ENCODE measurements around the gene OR13A1.

- TF ChIP-seq EZH2 (IDR thresholded peaks at IDR 0.05) (no peak), EZH2phosphoT487 (IDR thresholded peaks at IDR 0.05) (no peak)
- TF ChIP-seq, protein P1, sequence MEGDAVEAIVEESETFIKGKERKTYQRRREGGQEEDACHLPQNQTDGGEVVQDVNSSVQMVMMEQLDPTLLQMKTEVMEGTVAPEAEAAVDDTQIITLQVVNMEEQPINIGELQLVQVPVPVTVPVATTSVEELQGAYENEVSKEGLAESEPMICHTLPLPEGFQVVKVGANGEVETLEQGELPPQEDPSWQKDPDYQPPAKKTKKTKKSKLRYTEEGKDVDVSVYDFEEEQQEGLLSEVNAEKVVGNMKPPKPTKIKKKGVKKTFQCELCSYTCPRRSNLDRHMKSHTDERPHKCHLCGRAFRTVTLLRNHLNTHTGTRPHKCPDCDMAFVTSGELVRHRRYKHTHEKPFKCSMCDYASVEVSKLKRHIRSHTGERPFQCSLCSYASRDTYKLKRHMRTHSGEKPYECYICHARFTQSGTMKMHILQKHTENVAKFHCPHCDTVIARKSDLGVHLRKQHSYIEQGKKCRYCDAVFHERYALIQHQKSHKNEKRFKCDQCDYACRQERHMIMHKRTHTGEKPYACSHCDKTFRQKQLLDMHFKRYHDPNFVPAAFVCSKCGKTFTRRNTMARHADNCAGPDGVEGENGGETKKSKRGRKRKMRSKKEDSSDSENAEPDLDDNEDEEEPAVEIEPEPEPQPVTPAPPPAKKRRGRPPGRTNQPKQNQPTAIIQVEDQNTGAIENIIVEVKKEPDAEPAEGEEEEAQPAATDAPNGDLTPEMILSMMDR (IDR thresholded peaks at IDR 0.05): no peak
Observed at GRCh38 chr10:45255706-45256105, 59.7 kb downstream of the OR13A1 start.

Data from neural progenitor cell (in vitro differentiated cells).